Endothelial cell of umbilical vein (primary cell): ENCODE data around the gene SRPK1. TPM values are rescaled to one million over a fixed set of nuclear protein-coding genes. Genes with fewer than 3 reads are reported as not detected.

Source experiments
- BruUV-seq: library from RNA; stranded (reverse); fragments of 400-500 nt; replicated peaks from 2 replicates; lab custom pipeline; 2021; lab: Mats Ljungman, UMichigan
- CTCF ChIA-PET: fragments of 300-600, 350-600 bp; sonication (Branson Sonifier 250); formaldehyde crosslinking; loops from one replicate; lab custom pipeline; 2021; ENCODE audit warnings: antibody characterized with exemption, inconsistent platforms; lab: Charles Lee
- POLR2A ChIA-PET: fragments of 300-600, 350-600 bp; sonication (Branson Sonifier 250); formaldehyde crosslinking; loops from one replicate; lab custom pipeline; 2021; ENCODE audit warnings: antibody characterized with exemption, inconsistent platforms; lab: Charles Lee
- DNase-seq: peaks from one replicate; pipeline ENCODE4 v3.0.0-alpha.2; 2011; ENCODE audit warnings: low read depth, low spot score
- FAIRE-seq: peaks from 2 replicates; lab custom pipeline; 2011; peaks lifted over from hg19 to GRCh38; lab: Jason Lieb, UNC
- H2AFZ ChIP-seq: 2 replicates; pipeline ENCODE4 v1.6.0; 2012; ENCODE audit warnings: low read depth, low read length, control low read depth, inconsistent platforms
- H3K27ac ChIP-seq: 2 replicates; pipeline ENCODE4 v1.5.1; 2011; ENCODE audit warnings: low read depth, mild to moderate bottlenecking, control low read depth, low read length, moderate library complexity; ENCODE audit not compliant: insufficient read depth
- H3K27me3 ChIP-seq, 2 experiments: 2 replicates each; pipeline versions ENCODE4 v1.6.0 to v1.6.1; 2011; ENCODE audit warnings: low read length in 2 of 2, mixed read lengths in 1 of 2; ENCODE audit not compliant: control insufficient read depth in 2 of 2, insufficient read depth in 2 of 2
- H3K36me3 ChIP-seq, 2 experiments: 2 replicates in 1 of 2; 3 replicates in 1 of 2; pipeline ENCODE4 v1.5.1; 2011; ENCODE audit warnings: low read length in 2 of 2, mild to moderate bottlenecking in 1 of 2, moderate library complexity in 1 of 2; ENCODE audit not compliant: control insufficient read depth in 2 of 2, insufficient read depth in 2 of 2; ENCODE audit errors: extremely low read depth in 1 of 2
- H3K4me1 ChIP-seq: 3 replicates; pipeline ENCODE4 v1.5.1; 2011; ENCODE audit warnings: mild to moderate bottlenecking, low read length; ENCODE audit not compliant: control insufficient read depth, insufficient read depth; ENCODE audit errors: extremely low read depth
- H3K4me2 ChIP-seq: 2 replicates; pipeline ENCODE4 v1.6.1; 2011; ENCODE audit warnings: low read length, control low read depth, mixed read lengths; ENCODE audit not compliant: insufficient read depth
- H3K4me3 ChIP-seq, 3 experiments: fragments of 200-600 bp in 1 of 3; sonication (generic), shearing (Covaris generic) in 1 of 3; replicated peaks in 1 of 3; 2 replicates each; pipeline ENCODE4 v1.5.1; 2011 to 2016; ENCODE audit warnings: control low read depth in 3 of 3, low read length in 3 of 3, mild to moderate bottlenecking in 2 of 3, inconsistent platforms in 1 of 3, low read depth in 1 of 3, moderate library complexity in 1 of 3; ENCODE audit not compliant: insufficient read depth in 1 of 3
- H3K79me2 ChIP-seq: 2 replicates; pipeline ENCODE4 v1.6.0; 2012; ENCODE audit warnings: low read length, inconsistent platforms; ENCODE audit not compliant: control insufficient read depth, insufficient read depth
- H3K9ac ChIP-seq: replicated peaks from 2 replicates; pipeline ENCODE3; 2011; ENCODE audit warnings: low read length, control low read depth; ENCODE audit not compliant: insufficient read depth; ENCODE audit errors: extremely low read depth
- H3K9me1 ChIP-seq: replicated peaks from 3 replicates; pipeline ENCODE4 v1.6.0; 2011; ENCODE audit warnings: mild to moderate bottlenecking, low read length; ENCODE audit not compliant: control insufficient read depth, insufficient read depth; ENCODE audit errors: extremely low read depth
- H3K9me3 ChIP-seq: replicated peaks from 2 replicates; pipeline ENCODE4 v1.5.1; 2012; ENCODE audit warnings: low read length, inconsistent platforms; ENCODE audit not compliant: control insufficient read depth, insufficient read depth
- H4K20me1 ChIP-seq: replicated peaks from 2 replicates; pipeline ENCODE3; 2011; ENCODE audit warnings: mild to moderate bottlenecking, low read length; ENCODE audit not compliant: control insufficient read depth, insufficient read depth; ENCODE audit errors: extremely low read depth
- CTCF ChIP-seq, 2 donors: IDR thresholded peaks; 1 replicate in 1 of 2; 2 replicates in 1 of 2; pipeline ENCODE4 v1.5.1; 2011; ENCODE audit warnings: low read length in 2 of 2, mild to moderate bottlenecking in 2 of 2, moderate library complexity in 2 of 2, control low read depth in 1 of 2, inconsistent platforms in 1 of 2, low read depth in 1 of 2; ENCODE audit not compliant: insufficient read depth in 1 of 2; ENCODE audit errors: extremely low read depth in 1 of 2
- GATA2 ChIP-seq: IDR thresholded peaks from 2 replicates; pipeline ENCODE4 v1.7.0; 2011; ENCODE audit warnings: low read depth, mild to moderate bottlenecking, moderate library complexity, mixed read lengths, low read length; ENCODE audit not compliant: insufficient read length, insufficient read depth
- MAX ChIP-seq: IDR thresholded peaks from 2 replicates; pipeline ENCODE4 v1.6.1; 2011; ENCODE audit not compliant: insufficient read depth, insufficient read length
- POLR2A ChIP-seq: IDR thresholded peaks from 2 replicates; pipeline ENCODE4 v1.6.1; 2012; ENCODE audit warnings: low read depth, mild to moderate bottlenecking, control low read depth, low read length
- dilution Hi-C: fragments of 300-500 bp; cut with MboI; formaldehyde crosslinking; loops from one replicate; pipeline ENCODE4 v1.15.0; 2019; ENCODE audit warnings: low sequenced_read_pairs; ENCODE audit not compliant: extremely low pct_ligation_motif_present
- intact Hi-C: fragments of 100-400 bp; cut with micrococcal nuclease; formaldehyde crosslinking; loops from one replicate; pipeline ENCODE4 v1.10.0; 2022
- polyA plus RNA-seq, 4 experiments: library from polyadenylated mRNA; depleted of rRNA in 3 of 4; stranded (reverse) in 3 of 4; unstranded in 1 of 4; fragments of >200 nt; gene quantifications; 2 replicates each; pipeline versions ENCODE4 v1.2.1 to v1.2.3, GENCODE V29; 2011 to 2012; ENCODE audit warnings: missing spikeins in 1 of 4
- total RNA-seq: library from RNA; stranded (reverse); gene quantifications from 2 replicates; pipeline ENCODE4 v1.2.3, GENCODE V29; 2021

The SRPK1 gene
- total and polyA plus RNA-seq, 2 donors (not counting 3 experiments of a cell fraction or from before 2014, with no cell fraction given), result 18.9 to 72.7 TPM

- H4K20me1 ChIP-seq, result no peaks in the 10 kb centered on the region
- H3K79me2 ChIP-seq, result no peaks in the 10 kb centered on the region
- POLR2A ChIA-PET, result no interaction called here
- DNase-seq (no peak), FAIRE-seq (no peak)
- H3K4me3 ChIP-seq, result no peak overlapping the region
- no peak overlapping the region for H3K4me2 ChIP-seq
- H3K27ac ChIP-seq, result no peak overlapping the region
- no TSS peak for BruUV-seq
- CTCF ChIA-PET, result no interaction called here
- H3K36me3 ChIP-seq, result peaks cover 0 to 2% of the 10 kb centered on the region in 2 experiments
- TF ChIP-seq GATA2 (no peak), MAX (no peak), POLR2A (no peak)
- H3K27me3 ChIP-seq, result peaks cover 0 to 1% of the 10 kb centered on the region in 2 experiments
- no peak overlapping the region for H3K9ac ChIP-seq
- H2AFZ ChIP-seq, result no peak overlapping the region
- H3K9me1 ChIP-seq, result no peaks in the 10 kb centered on the region
- no peaks in the 10 kb centered on the region for H3K4me1 ChIP-seq
- no peaks in the 10 kb centered on the region for H3K9me3 ChIP-seq
- intact Hi-C loops (no loop called here), dilution Hi-C loops (no loop called here)
Observed at GRCh38 chr6:35829306-35829705, 91.6 kb downstream of the SRPK1 start.

GRCh38 chr6:35824552-35825192 lies 96.2 kb downstream of the SRPK1 start:
- no peak overlapping the region for H3K9ac ChIP-seq
- dilution Hi-C loops (no loop called here), intact Hi-C loops (no loop called here)
- no peak overlapping the region for H3K27ac ChIP-seq
- H3K9me3 ChIP-seq, result no peaks in the 10 kb centered on the region
- no peaks in the 10 kb centered on the region for H3K36me3 ChIP-seq
- no TSS peak for BruUV-seq
- H3K4me1 ChIP-seq, result no peaks in the 10 kb centered on the region
- no peaks in the 10 kb centered on the region for H3K9me1 ChIP-seq
- no peak overlapping the region for H3K4me2 ChIP-seq
- no peaks in the 10 kb centered on the region for H3K79me2 ChIP-seq
- peaks cover 0 to 1% of the 10 kb centered on the region in 2 experiments for H3K27me3 ChIP-seq
- H3K4me3 ChIP-seq, result no peak overlapping the region
- no peaks in the 10 kb centered on the region for H4K20me1 ChIP-seq
- POLR2A ChIA-PET, result no interaction called here
- no peak for TF ChIP-seq CTCF (IDR thresholded peaks at IDR 0.05; ENCODE audit: extremely low read depth in 1 of 2, insufficient read depth in 1 of 2, low read depth in 1 of 2, low read length in 2 of 2)
- no peak for FAIRE-seq
- CTCF ChIA-PET, result interaction anchor here (1.3 kb wide), 2 partner anchors 11 to 302 kb away, joined by 3 to 7 read pairs; no protein-coding TSS in a partner anchor
- DNase-seq, result no peak
- H2AFZ ChIP-seq, result no peak overlapping the region
